LNCAP (cell line): ENCODE measurements around the gene USHBP1.
A peak's percentile ranks its signal among the peaks of the same experiment; 100 is the strongest.

Experiments
- TF ChIP-seq, protein P1 (sequence below): fragments of 450-650 bp; IDR thresholded peaks from 2 replicates; pipeline ENCODE4 v1.5.1; 2017; ENCODE audit warnings: mild to moderate bottlenecking

USHBP1 gene

GRCh38 chr19:17300992-17301619 lies 36.6 kb upstream of the USHBP1 start:
- TF ChIP-seq, protein P1, sequence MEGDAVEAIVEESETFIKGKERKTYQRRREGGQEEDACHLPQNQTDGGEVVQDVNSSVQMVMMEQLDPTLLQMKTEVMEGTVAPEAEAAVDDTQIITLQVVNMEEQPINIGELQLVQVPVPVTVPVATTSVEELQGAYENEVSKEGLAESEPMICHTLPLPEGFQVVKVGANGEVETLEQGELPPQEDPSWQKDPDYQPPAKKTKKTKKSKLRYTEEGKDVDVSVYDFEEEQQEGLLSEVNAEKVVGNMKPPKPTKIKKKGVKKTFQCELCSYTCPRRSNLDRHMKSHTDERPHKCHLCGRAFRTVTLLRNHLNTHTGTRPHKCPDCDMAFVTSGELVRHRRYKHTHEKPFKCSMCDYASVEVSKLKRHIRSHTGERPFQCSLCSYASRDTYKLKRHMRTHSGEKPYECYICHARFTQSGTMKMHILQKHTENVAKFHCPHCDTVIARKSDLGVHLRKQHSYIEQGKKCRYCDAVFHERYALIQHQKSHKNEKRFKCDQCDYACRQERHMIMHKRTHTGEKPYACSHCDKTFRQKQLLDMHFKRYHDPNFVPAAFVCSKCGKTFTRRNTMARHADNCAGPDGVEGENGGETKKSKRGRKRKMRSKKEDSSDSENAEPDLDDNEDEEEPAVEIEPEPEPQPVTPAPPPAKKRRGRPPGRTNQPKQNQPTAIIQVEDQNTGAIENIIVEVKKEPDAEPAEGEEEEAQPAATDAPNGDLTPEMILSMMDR = no peak

GRCh38 chr19:17296976-17297375 lies 32.4 kb upstream of the USHBP1 start:
- TF ChIP-seq, protein P1 = no peak

- TF ChIP-seq, protein P1 = no peak
Measured at GRCh38 chr19:17296273-17296672, 31.7 kb upstream of the USHBP1 start.

DNA sequence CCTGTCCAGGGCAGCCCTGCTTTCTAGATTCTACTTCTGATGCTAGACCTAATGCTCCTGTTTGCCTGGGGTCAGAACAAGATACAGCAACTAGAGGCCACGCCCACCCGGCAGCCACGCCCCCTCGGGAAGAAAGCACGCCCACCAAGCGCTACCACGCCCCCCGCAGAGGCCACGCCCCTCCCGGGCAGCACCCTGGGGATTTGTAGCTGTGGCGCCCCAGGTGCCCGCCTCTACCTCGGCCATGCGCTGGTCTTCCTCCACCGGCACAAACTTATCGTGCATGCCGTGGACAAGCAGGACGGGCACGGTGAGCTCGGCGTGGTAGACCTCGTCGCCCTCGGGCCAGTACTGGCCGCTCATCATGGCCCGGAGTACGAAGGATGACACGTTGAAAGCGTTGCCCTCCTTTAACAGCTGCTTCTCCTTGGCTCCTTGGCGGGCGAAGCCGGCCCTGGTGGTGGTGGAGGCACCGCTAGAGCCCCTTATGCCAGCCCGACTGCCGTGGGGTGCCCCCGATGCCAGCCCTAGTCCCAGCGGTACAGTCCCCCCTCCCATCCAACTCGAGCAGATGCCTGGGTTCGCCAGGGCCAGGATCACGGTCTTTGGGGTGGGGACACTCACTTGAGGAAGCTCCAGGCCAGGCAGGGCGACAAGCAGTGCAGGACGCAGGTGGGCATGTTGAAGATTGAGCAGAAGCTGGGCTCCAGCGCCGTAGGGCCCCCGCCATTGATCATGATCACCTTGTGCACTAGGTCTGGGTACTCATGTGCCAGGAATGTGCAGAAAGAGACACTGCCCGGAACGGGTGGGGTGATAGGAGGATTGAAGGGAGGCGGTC lies 29.7 kb upstream of the USHBP1 start:
- TF ChIP-seq, protein P1 = no peak

- TF ChIP-seq, protein P1 = no peak
Measured at GRCh38 chr19:17293605-17294004, 29.1 kb upstream of the USHBP1 start.

- TF ChIP-seq, protein P1 = peak; percentile 46; the same call in 1 of the 2 replicates
Measured at GRCh38 chr19:17292301-17293074, 27.9 kb upstream of the USHBP1 start.

DNA sequence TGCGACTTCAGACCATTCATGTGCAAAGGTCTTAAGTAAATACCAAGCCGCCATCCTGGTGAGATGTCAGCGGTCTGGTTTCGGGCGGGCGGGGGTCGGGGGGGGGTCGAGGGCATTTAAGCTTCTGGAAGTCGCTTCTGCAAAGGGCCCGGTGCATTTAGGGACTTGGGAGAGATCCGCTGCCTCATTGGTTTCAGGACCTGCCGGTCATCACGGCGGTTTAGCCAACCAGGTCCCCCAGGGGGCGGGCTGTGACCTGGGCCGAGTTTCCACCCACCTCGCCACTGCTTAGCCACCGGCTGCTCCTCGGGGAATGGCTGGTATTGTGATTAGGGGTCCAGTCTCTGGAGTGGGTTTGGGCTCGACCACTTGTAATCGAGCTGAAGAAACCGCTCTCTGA lies 24.9 kb upstream of the USHBP1 start:
- TF ChIP-seq, protein P1 = no peak
